SK-N-MC (cell line): ENCODE data around the gene FLVCR1.
"Not testable (repeated sequence)": the region's sequence is repeated elsewhere in the genome, so short reads cannot be mapped to it uniquely, and the experiment has no call there.

Source experiments
- DNase-seq: peaks from one replicate; pipeline ENCODE4 v3.0.0-alpha.2; 2011; ENCODE audit warnings: low read depth, low spot score
- H3K27ac ChIP-seq: fragments of 200-600 bp; sonication (generic); 2 replicates; pipeline ENCODE4 v1.5.1; 2016; ENCODE audit warnings: mixed run types
- H3K36me3 ChIP-seq: fragments of 200-600 bp; sonication (generic); 2 replicates; pipeline ENCODE4 v1.6.1; 2017; ENCODE audit warnings: antibody characterized with exemption, low read length, mixed read lengths; ENCODE audit not compliant: insufficient read depth
- H3K4me3 ChIP-seq: fragments of 200-600 bp; sonication (generic); 2 replicates; pipeline ENCODE4 v1.5.1; 2016
- H3K9ac ChIP-seq: fragments of 200-600 bp; sonication (generic); 2 replicates; pipeline ENCODE4 v1.8.0; 2017; ENCODE audit warnings: mixed run types, mixed read lengths; ENCODE audit not compliant: insufficient read length
- H3K9me3 ChIP-seq: fragments of 200-600 bp; sonication (generic); 2 replicates; pipeline ENCODE4 v1.6.1; 2017; ENCODE audit warnings: low read depth, mild to moderate bottlenecking, antibody characterized with exemption, low read length, moderate library complexity, mixed read lengths
- EZH2 ChIP-seq: fragments of 200-600 bp; sonication (generic); IDR thresholded peaks from one replicate; pipeline ENCODE4 v1.6.1; 2017; ENCODE audit warnings: antibody characterized with exemption
- FOXP2 ChIP-seq: optimal IDR thresholded peaks from 2 replicates; pipeline ENCODE3; 2011; ENCODE audit warnings: mild to moderate bottlenecking, moderate library complexity; ENCODE audit not compliant: insufficient read depth; ENCODE audit errors: extremely low read length, control extremely low read depth
- POLR2AphosphoS5 ChIP-seq: IDR thresholded peaks from 2 replicates; pipeline ENCODE4 v1.6.1; 2012; ENCODE audit warnings: mild to moderate bottlenecking, low read depth, low read length, borderline replicate concordance

FLVCR1 gene

GRCh38 chr1:212827171-212827776, 30.8 kb upstream of the FLVCR1 start:
- TF ChIP-seq POLR2AphosphoS5: no peak
- no peak for TF ChIP-seq FOXP2
- no peak for TF ChIP-seq EZH2
- DNase-seq: no peak
- no peak overlapping the region for H3K4me3 ChIP-seq

DNA sequence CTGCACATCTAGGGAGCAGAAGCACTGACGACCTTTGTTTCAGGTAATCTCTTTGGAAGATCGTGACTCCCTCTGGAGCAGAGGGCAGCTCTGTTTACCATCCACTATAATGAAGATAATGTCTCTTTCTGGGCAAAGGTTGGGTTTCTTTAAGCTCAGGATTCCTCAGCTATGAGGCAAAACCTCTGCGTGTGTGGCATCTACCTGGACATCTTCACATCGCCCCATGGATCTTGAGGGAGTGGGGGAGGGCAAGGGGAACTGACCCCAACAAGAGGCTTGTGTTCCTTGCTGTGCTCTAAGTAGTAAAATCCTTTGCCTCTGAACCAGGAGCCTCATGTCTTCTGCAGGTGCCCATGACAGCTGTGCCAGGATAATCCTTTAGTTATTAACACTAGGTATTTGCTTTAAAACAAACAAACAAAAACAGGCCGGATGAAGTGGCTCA, 30.2 kb upstream of the FLVCR1 start:
- Histone ChIP-seq H3K9me3 (peaks cover 8% of the 10 kb centered on the region; the same call in 1 of the 2 replicates), H3K9ac (no peak overlapping the region), H3K27ac (no peak overlapping the region), H3K36me3 (no peaks in the 10 kb centered on the region), H3K4me3 (no peak overlapping the region)
- DNase-seq: no peak
- TF ChIP-seq POLR2AphosphoS5: no peak
- TF ChIP-seq EZH2: no peak
- TF ChIP-seq FOXP2: no peak

More at GRCh38 chr1:212827171-212827776, 30.8 kb upstream of the FLVCR1 start:
- H3K9me3 ChIP-seq: peaks cover 8% of the 10 kb centered on the region; the same call in 1 of the 2 replicates
- no peaks in the 10 kb centered on the region for H3K36me3 ChIP-seq
- H3K9ac ChIP-seq: no peak overlapping the region
- H3K27ac ChIP-seq: no peak overlapping the region

DNA sequence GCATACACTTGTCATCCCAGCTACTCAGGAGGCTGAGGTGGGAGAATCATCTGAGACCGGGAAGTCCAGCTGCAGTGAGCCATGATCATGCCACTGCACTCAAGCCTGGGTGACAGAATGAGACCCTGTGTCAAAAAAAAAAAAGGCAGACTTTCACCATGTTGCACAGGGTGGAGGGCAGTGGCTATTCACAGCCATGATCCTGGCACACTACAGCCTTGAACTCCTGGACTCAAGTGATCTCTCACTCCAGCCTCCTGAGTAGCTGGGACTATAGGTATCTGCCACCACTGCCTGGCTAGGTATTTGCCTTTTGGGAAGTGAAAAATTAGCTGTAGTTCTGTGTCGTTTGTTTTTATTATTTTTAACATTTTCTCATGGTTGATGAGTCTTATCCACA, 29.7 kb upstream of the FLVCR1 start:
- Histone ChIP-seq H3K36me3 (no peaks in the 10 kb centered on the region), H3K9me3 (peaks cover 8% of the 10 kb centered on the region; the same call in 1 of the 2 replicates), H3K27ac (no peak overlapping the region), H3K9ac (no peak overlapping the region), H3K4me3 (no peak overlapping the region)
- DNase-seq: no peak
- no peak for TF ChIP-seq EZH2
- no peak for TF ChIP-seq POLR2AphosphoS5
- TF ChIP-seq FOXP2: no peak

GRCh38 chr1:212833211-212834207, 24.6 kb upstream of the FLVCR1 start:
- not testable (repeated sequence) for H3K9ac ChIP-seq, H3K9me3 ChIP-seq, H3K36me3 ChIP-seq, H3K27ac ChIP-seq, H3K4me3 ChIP-seq, DNase-seq

GRCh38 chr1:212838145-212838544, 19.9 kb upstream of the FLVCR1 start:
- H3K36me3 ChIP-seq: no peaks in the 10 kb centered on the region
- no peak overlapping the region for H3K4me3 ChIP-seq
- no peaks in the 10 kb centered on the region for H3K9me3 ChIP-seq
- H3K27ac ChIP-seq: no peak overlapping the region
- TF ChIP-seq FOXP2 (no peak), POLR2AphosphoS5 (no peak), EZH2 (no peak)
- DNase-seq: no peak
- no peak overlapping the region for H3K9ac ChIP-seq

DNA sequence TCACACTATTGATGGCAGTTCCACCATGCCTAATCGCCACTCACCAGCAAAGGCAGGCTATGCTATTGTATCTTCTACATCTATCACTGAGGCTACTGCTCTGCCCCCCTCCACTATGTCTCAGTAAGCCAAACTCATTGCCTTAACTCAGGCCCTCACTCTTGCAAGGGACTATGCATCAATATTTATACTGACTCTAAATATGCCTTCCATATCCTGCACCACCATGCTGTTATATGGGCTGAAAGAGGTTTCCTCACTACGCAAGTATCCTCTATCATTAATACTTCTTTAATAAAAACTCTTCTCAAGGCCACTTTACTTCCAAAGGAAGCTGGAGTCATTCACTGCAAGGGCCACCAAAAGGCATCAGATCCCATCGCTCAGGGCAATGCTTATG, 13.6 kb upstream of the FLVCR1 start:
- H3K27ac ChIP-seq, H3K9ac ChIP-seq, DNase-seq, H3K4me3 ChIP-seq, H3K9me3 ChIP-seq, H3K36me3 ChIP-seq: not testable (repeated sequence)

GRCh38 chr1:212847549-212847948, 10.5 kb upstream of the FLVCR1 start, which contains the start of gene SPATA45:
Gene SPATA45 (minus strand): TSS chr1:212847649. CDS start chr1:212836149, 11,500 bp downstream.
- no peak within 1 kb of the TSS for H3K9ac ChIP-seq
- no peaks in the 10 kb centered on the region for H3K36me3 ChIP-seq
- no peak within 1 kb of the TSS for H3K27ac ChIP-seq
- no peaks in the 10 kb centered on the region for H3K9me3 ChIP-seq
- no peak within 1 kb of the TSS for H3K4me3 ChIP-seq
- TF ChIP-seq POLR2AphosphoS5 (no peak), FOXP2 (no peak), EZH2 (no peak)
- no peak for DNase-seq

DNA sequence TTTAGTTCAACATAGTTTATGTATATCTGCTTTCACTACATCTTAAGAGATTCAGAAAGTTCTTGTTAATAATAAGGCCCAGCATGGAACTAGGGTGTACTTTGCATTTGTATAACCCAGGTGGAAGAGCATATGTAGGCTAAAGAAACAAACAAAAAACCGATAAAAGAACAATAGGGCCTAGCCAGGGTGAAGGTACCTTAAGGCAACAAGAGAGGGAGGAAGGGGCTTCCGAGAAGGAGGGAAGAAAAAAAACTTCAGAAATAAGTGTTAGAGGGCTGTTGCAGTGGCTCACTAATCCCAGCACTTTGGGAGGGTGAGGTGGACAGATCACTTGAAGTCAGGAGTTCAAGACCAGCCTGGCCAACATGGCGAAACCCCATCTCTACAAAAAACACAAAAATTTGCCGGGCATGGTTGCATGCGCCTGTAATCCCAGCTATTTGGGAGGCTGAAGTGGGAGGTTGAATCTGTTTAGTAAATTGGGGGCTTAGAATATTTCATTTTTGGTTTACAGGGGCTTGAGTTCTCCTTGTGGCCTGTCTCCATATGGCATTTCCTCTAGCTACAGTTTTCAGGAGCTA, 5.9 kb upstream of the FLVCR1 start:
- Histone ChIP-seq H3K36me3 (no peaks in the 10 kb centered on the region), H3K27ac (no peak overlapping the region), H3K9me3 (no peaks in the 10 kb centered on the region), H3K9ac (no peak overlapping the region), H3K4me3 (no peak overlapping the region)
- DNase-seq: no peak
- TF ChIP-seq EZH2 (no peak), FOXP2 (no peak), POLR2AphosphoS5 (no peak)

GRCh38 chr1:212853658-212854057, 4.4 kb upstream of the FLVCR1 start:
- no peak overlapping the region for H3K27ac ChIP-seq
- TF ChIP-seq POLR2AphosphoS5 (no peak), EZH2 (no peak), FOXP2 (no peak)

More at GRCh38 chr1:212853658-212854057, 4.4 kb upstream of the FLVCR1 start:
- no peaks in the 10 kb centered on the region for H3K36me3 ChIP-seq
- no peak for DNase-seq
- no peak overlapping the region for H3K9ac ChIP-seq
- no peak overlapping the region for H3K4me3 ChIP-seq
- H3K9me3 ChIP-seq: no peaks in the 10 kb centered on the region
